ENCODE data around the gene NONO.
"Not testable (repeated sequence)": the region's sequence is repeated elsewhere in the genome, so short reads cannot be mapped to it uniquely, and the experiment has no call there.

The NONO gene

DNA sequence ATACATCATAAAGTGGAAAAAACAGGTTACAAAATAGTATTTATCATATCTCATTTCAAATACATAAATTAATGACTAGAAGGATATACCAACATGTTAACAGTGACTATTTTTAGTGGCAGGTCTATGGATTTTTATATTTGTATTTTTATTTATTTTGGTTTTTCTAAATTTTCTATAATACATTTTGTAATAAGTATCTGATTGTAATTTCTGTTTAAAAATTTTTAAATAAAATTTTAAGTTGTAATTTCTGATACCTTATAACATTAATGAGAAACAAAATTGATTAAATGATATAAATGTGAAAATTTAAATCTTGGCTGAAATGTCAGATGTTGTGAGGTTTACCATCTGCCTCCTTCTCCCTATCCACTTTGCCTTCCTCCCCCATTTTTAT, 2.5 kb downstream of the NONO start:
- no peak for DNase-seq (ENCODE audit: low spot score)

DNA sequence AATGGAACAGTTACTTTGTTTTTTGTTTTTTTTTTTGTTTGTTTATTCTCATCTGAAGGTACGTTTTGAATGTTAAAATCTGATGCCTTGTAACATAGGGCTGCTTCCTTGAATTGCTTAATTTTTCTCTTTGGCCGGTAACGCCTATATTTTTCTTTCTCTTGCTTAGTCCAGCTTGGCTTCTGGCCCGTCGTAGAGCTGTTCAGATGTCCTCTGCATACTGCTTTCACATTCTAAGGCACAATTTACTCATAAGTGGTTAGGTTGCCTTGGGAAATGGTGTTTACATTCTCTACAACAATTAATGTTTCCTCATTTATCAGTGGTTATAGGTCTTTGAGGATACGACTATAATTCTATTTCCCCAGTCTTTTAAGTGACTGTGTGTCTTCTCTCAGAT, 7.9 kb downstream of the NONO start:
- DNase-seq (ENCODE audit: low spot score): no peak

- DNase-seq (ENCODE audit: low spot score): no peak
Measured at GRCh38 chrX:71292669-71293365, 9.4 kb downstream of the NONO start.

GRCh38 chrX:71296806-71297205, 13.4 kb downstream of the NONO start:
- no peak for DNase-seq (ENCODE audit: low spot score)

DNA sequence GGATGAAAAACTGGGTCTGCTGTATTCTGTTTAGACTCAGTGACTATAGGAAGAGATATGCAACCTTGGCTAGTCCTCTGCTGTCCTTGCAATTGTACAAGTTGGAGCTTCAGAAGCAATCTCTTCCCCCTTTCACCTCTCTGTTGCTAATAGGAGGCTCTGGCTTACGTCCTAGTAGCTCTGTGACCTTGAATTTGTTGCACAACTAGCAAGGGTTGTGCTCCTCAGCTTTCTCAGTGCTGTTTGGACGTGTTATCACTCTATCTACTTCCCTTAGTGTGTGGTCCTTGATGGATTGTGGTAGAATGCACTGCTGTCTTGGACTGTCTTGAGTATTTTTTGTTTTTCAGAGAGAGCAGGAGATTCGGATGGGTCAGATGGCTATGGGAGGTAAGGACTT, 14.7 kb downstream of the NONO start:
- DNase-seq (ENCODE audit: low spot score): no peak

DNA sequence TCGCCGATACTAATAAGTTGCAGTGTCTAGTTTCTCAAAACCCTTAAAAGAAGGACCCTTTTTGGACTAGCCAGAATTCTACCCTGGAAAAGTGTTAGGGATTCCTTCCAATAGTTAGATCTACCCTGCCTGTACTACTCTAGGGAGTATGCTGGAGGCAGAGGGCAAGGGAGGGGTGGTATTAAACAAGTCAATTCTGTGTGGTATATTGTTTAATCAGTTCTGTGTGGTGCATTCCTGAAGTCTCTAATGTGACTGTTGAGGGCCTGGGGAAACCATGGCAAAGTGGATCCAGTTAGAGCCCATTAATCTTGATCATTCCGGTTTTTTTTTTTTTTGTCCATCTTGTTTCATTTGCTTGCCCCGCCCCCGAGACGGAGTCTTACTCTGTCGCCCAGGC, 16.6 kb downstream of the NONO start:
- not testable (repeated sequence) for DNase-seq (ENCODE audit: low spot score)

- not testable (repeated sequence) for DNase-seq (ENCODE audit: low spot score)
Measured at GRCh38 chrX:71300495-71300894, 17.1 kb downstream of the NONO start.

- DNase-seq (ENCODE audit: low spot score): peak; percentile 51
Measured at GRCh38 chrX:71301195-71301924, 17.9 kb downstream of the NONO start, which contains the start of gene ITGB1BP2. TSS of gene ITGB1BP2 (plus strand) at chrX:71301750. CDS start at chrX:71301807, 57 bp downstream.

- DNase-seq (ENCODE audit: low spot score): no peak
Measured at GRCh38 chrX:71302461-71303213, 19.2 kb downstream of the NONO start.

GRCh38 chrX:71304561-71304960, 21.1 kb downstream of the NONO start:
- no peak for DNase-seq (ENCODE audit: low spot score)

DNA sequence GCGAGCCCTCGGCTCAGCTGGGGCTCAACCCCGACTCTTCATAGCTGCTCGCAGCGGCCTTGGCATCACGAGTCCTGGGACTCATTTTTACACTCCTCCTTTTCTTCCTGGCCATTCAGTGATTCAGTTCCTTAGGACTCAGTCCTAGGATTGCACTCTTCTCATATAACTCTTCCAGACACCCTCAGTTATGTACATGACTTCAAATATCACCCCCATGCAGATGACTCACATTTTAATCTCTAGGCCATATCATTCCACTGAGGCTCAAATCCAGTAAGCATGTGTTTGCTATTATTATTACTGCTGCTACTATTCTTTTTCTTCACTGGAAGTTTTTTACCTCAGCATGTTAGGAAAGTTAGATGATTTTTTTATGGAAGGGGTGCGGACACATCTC, 32.5 kb downstream of the NONO start:
- no peak for DNase-seq (ENCODE audit: low spot score)

GRCh38 chrX:71316959-71317358, 33.5 kb downstream of the NONO start:
- DNase-seq (ENCODE audit: low spot score): not testable (repeated sequence)

- no peak for DNase-seq (ENCODE audit: low spot score)
Measured at GRCh38 chrX:71320126-71320525, 36.7 kb downstream of the NONO start.

GRCh38 chrX:71321731-71322130, 38.3 kb downstream of the NONO start:
- DNase-seq (ENCODE audit: low spot score): no peak

DNA sequence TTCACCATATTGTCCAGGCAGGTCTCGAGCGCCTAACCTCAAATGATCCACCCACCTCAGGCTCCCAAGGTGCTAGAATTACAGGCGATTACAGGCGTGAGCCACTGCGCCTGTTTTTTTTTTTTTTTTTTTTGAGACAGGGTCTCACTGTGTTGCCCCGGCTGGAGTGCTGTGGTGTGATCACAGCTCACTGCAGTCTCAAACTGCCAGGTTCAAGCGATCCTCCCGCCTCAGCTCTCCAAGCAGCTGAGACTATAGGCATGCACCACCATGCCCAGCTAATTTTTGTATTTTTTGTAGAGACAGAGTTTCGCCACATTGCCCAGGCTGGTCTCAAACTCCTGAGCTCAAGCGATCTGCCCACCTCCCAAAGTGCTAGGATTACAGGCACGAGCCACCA, 41.0 kb downstream of the NONO start:
- DNase-seq (ENCODE audit: low spot score): not testable (repeated sequence)

DNA sequence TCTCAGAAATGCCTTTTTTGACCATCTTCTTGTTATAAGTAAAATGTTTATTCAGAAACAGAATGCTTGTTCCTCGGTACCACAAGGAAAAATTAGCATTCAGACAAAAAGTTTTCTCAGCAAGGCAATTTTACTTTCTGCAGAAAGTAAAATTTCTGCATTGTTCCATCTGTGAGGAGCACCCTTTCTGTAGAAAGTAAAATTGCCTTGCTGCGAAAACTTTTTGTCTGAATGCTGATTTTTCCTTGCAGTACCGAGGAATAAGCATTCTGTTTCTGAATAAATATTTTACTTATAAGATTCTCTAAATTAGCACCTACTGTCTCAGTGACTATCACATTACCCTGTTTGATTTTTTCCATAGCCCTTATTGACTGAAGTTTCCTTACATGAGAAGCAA, 43.0 kb downstream of the NONO start:
- DNase-seq (ENCODE audit: low spot score): no peak

DNA sequence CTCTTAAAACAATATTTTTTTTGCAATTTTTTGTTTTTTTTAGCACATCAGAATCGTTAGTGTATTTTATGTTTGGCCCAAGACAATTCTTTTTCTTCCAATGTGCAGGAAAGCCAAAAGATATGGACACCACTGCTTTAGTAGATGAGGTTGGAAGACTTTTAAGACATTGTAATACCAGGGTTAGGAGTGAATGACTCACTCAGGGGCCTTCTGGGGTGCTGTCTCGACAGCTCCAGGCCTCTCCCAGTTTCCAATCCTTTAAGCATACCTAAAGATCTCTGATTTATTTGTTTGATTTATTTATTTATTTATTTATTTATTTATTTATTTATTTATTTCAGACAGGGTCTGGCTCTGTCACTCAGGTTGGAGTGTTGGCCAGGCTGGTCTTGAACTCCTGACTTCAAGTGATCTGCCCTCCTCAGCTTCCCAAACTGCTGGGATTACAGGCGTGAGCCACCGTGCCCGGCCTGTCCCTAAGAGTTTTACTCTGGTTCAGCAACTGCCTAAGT, 65.8 kb downstream of the NONO start:
- DNase-seq (ENCODE audit: low spot score): not testable (repeated sequence)

GRCh38 chrX:71349867-71350266, 66.4 kb downstream of the NONO start:
- DNase-seq (ENCODE audit: low spot score): not testable (repeated sequence)

All from cerebellar cortex (tissue), 1 donor.